HCT116 (cell line): Measurements from ENCODE around the gene SPOCD1. TPM values are rescaled to one million over a fixed set of nuclear protein-coding genes. Genes with fewer than 3 reads are reported as not detected.
A peak's percentile ranks its signal among the peaks of the same experiment; 100 is the strongest.

Source experiments
- ATAC-seq: fragments of 200-7000 bp; cut with Tn5 transposase; 2 replicates; pipeline ENCODE4 v1.9.1; 2020; ENCODE audit warnings: mild to moderate bottlenecking, moderate library complexity
- BruUV-seq: library from RNA; stranded (reverse); fragments of 400-500 nt; replicated peaks from 2 replicates; lab custom pipeline; 2021; lab: Mats Ljungman, UMichigan
- CTCF ChIA-PET: fragments of 300-600 bp; sonication (Branson Sonifier 250); formaldehyde crosslinking; loops from one replicate; lab custom pipeline; 2021; ENCODE audit warnings: antibody characterized with exemption; lab: Charles Lee
- POLR2A ChIA-PET: fragments of 300-600, 350-600 bp; sonication (Branson Sonifier 250); formaldehyde crosslinking; loops from one replicate; lab custom pipeline; 2021; ENCODE audit warnings: antibody characterized with exemption; lab: Charles Lee
- RAD21 ChIA-PET, 2 experiments: fragments of 300-600 bp; sonication (Branson Sonifier 250); formaldehyde crosslinking; loops; one replicate each; lab custom pipeline; 2023; ENCODE audit warnings: low total read pairs in 2 of 2; ENCODE audit not compliant: uncharacterized antibody in 2 of 2, unreplicated experiment in 2 of 2, low non-redundant PET in 1 of 2; lab: Charles Lee
- DNase-seq: peaks from one replicate; pipeline ENCODE4 v3.0.0-alpha.2; 2010; ENCODE audit warnings: low read depth, low spot score
- H2AFZ ChIP-seq: fragments of 200-600 bp; shearing (Covaris generic), sonication (generic); 2 replicates; pipeline ENCODE4 v1.6.1; 2017; ENCODE audit warnings: low read depth, mixed run types, mixed read lengths, antibody characterized with exemption, low read length; ENCODE audit not compliant: poor library complexity, severe bottlenecking
- H3K27ac ChIP-seq: 2 replicates; pipeline ENCODE4 v1.5.1; 2012; ENCODE audit warnings: low read depth, low read length
- H3K27me3 ChIP-seq: fragments of 200-600 bp; sonication (generic); 2 replicates; pipeline ENCODE4 v1.6.1; 2016; ENCODE audit warnings: mixed run types, low read length, mixed read lengths; ENCODE audit not compliant: insufficient read depth
- H3K36me3 ChIP-seq, 2 experiments: fragments of 200-500 bp in 1 of 2; fragments of 200-600 bp in 1 of 2; sonication (Bioruptor generic) in 1 of 2; sonication (generic) in 1 of 2; 2 replicates each; pipeline versions ENCODE4 v1.5.1 to v1.6.1; 2014 to 2016; ENCODE audit warnings: low read length in 2 of 2, inconsistent platforms in 1 of 2, mixed read lengths in 1 of 2, mixed run types in 1 of 2; ENCODE audit not compliant: insufficient read depth in 2 of 2, control insufficient read depth in 1 of 2
- H3K4me1 ChIP-seq, 2 experiments: fragments of 200-600 bp in 1 of 2; sonication (generic) in 1 of 2; 2 replicates each; pipeline versions ENCODE4 v1.5.1 to v1.6.1; 2012 to 2017; ENCODE audit warnings: low read length in 2 of 2, inconsistent platforms in 1 of 2, mild to moderate bottlenecking in 1 of 2, mixed read lengths in 1 of 2, mixed run types in 1 of 2, moderate library complexity in 1 of 2; ENCODE audit not compliant: insufficient read depth in 2 of 2, control insufficient read depth in 1 of 2
- H3K4me2 ChIP-seq: fragments of 200-600 bp; sonication (generic); 2 replicates; pipeline ENCODE4 v1.6.1; 2017; ENCODE audit warnings: mixed run types, low read length, mixed read lengths
- H3K4me3 ChIP-seq, 2 experiments: fragments of 200-600 bp in 1 of 2; sonication (generic) in 1 of 2; replicated peaks in 1 of 2; 2 replicates each; pipeline ENCODE4 v1.5.1; 2011 to 2016; ENCODE audit warnings: low read length in 2 of 2, control low read depth in 1 of 2, low read depth in 1 of 2, mild to moderate bottlenecking in 1 of 2, mixed read lengths in 1 of 2, mixed run types in 1 of 2
- H3K79me2 ChIP-seq: fragments of 200-600 bp; sonication (generic); 2 replicates; pipeline ENCODE4 v1.6.1; 2017; ENCODE audit warnings: mild to moderate bottlenecking, mixed run types, low read length, moderate library complexity, mixed read lengths; ENCODE audit not compliant: insufficient read depth
- H3K9ac ChIP-seq: fragments of 200-600 bp; sonication (generic); 2 replicates; pipeline ENCODE4 v1.6.1; 2016; ENCODE audit warnings: low read length, mixed read lengths
- H3K9me2 ChIP-seq: fragments of 200-600 bp; sonication (generic), shearing (Covaris generic); 2 replicates; pipeline ENCODE4 v1.6.1; 2017; ENCODE audit warnings: mixed run types, mild to moderate bottlenecking, moderate library complexity; ENCODE audit not compliant: insufficient read depth
- H3K9me3 ChIP-seq, 2 experiments: fragments of 200-500 bp in 1 of 2; fragments of 200-600 bp in 1 of 2; sonication (Bioruptor generic) in 1 of 2; sonication (generic) in 1 of 2; 2 replicates each; pipeline ENCODE4 v1.6.1; 2014 to 2017; ENCODE audit warnings: low read length in 2 of 2, mixed read lengths in 2 of 2, inconsistent platforms in 1 of 2, low read depth in 1 of 2, mild to moderate bottlenecking in 1 of 2, mixed run types in 1 of 2, moderate library complexity in 1 of 2; ENCODE audit not compliant: control insufficient read depth in 1 of 2, insufficient read depth in 1 of 2
- H4K20me1 ChIP-seq: fragments of 200-600 bp; sonication (generic), shearing (Covaris generic); 2 replicates; pipeline ENCODE4 v1.6.1; 2017; ENCODE audit warnings: mixed run types, mild to moderate bottlenecking, moderate library complexity; ENCODE audit not compliant: insufficient read depth
- CBX3 ChIP-seq: IDR thresholded peaks from 2 replicates; pipeline ENCODE4 v1.6.1; 2012; ENCODE audit warnings: low read depth
- CEBPB ChIP-seq: IDR thresholded peaks from 2 replicates; pipeline ENCODE4 v1.6.1; 2012; ENCODE audit warnings: low read depth
- ELF1 ChIP-seq: IDR thresholded peaks from 2 replicates; pipeline ENCODE4 v1.6.1; 2012; ENCODE audit warnings: low read depth, borderline replicate concordance
- EZH2 ChIP-seq: fragments of 200-600 bp; sonication (generic); IDR thresholded peaks from 2 replicates; pipeline ENCODE4 v1.6.1; 2017; ENCODE audit warnings: antibody characterized with exemption, mixed run types
- EZH2phosphoT487 ChIP-seq: fragments of 200-600 bp; IDR thresholded peaks from 2 replicates; pipeline ENCODE4 v1.6.1; 2018; ENCODE audit warnings: antibody characterized with exemption, borderline replicate concordance
- JUND ChIP-seq: IDR thresholded peaks from 2 replicates; pipeline ENCODE4 v1.6.1; 2012
- POLR2A ChIP-seq: IDR thresholded peaks from 2 replicates; pipeline ENCODE4 v1.7.0; 2011; ENCODE audit warnings: borderline replicate concordance; ENCODE audit not compliant: insufficient read depth, insufficient read length; ENCODE audit errors: extremely low read depth
- POLR2AphosphoS5 ChIP-seq: IDR thresholded peaks from 2 replicates; pipeline ENCODE4 v1.6.1; 2011; ENCODE audit warnings: mild to moderate bottlenecking, low read depth, low read length, moderate library complexity
- REST ChIP-seq: IDR thresholded peaks from 2 replicates; pipeline ENCODE4 v1.6.1; 2012; ENCODE audit warnings: low read depth
- SIN3A ChIP-seq: IDR thresholded peaks from 2 replicates; pipeline ENCODE4 v1.6.1; 2012; ENCODE audit warnings: low read depth
- SRF ChIP-seq: IDR thresholded peaks from 2 replicates; pipeline ENCODE4 v1.6.1; 2012; ENCODE audit warnings: low read depth
- TCF7L2 ChIP-seq: IDR thresholded peaks from 2 replicates; pipeline ENCODE4 v1.7.0; 2011; ENCODE audit warnings: borderline replicate concordance, inconsistent platforms; ENCODE audit not compliant: insufficient read depth, insufficient read length; ENCODE audit errors: extremely low read depth
- ZNF274 ChIP-seq: fragments of 200-500 bp; sonication (Bioruptor generic); IDR thresholded peaks from 2 replicates; pipeline ENCODE4 v1.6.1; 2014; ENCODE audit warnings: mild to moderate bottlenecking, low read depth, low read length, inconsistent platforms
- intact Hi-C: fragments of 100-400 bp; cut with micrococcal nuclease; formaldehyde crosslinking; loops from 2 replicates; pipeline ENCODE4 v1.10.0; 2022
- total RNA-seq: library from RNA; stranded (reverse); gene quantifications from one replicate; pipeline ENCODE4 v1.2.1, GENCODE V29; 2021; ENCODE audit not compliant: unreplicated experiment
- TF ChIP-seq, protein P1 (sequence below): IDR thresholded peaks from 2 replicates; pipeline ENCODE4 v1.6.1; 2011; ENCODE audit warnings: mild to moderate bottlenecking, low read length, moderate library complexity; ENCODE audit not compliant: insufficient replicate concordance; ENCODE audit errors: extremely low read depth
- TF ChIP-seq, protein P2 (sequence below): IDR thresholded peaks from 2 replicates; pipeline ENCODE4 v1.6.1; 2012

The SPOCD1 gene
- total RNA-seq, 1 experiment from 2014 or later, result 5.0 TPM

GRCh38 chr1:31855038-31855845 is 39.4 kb upstream of the SPOCD1 start:
- no TSS peak for BruUV-seq
- no peak for ATAC-seq
- TF ChIP-seq ELF1, result no peak
- no peak for TF ChIP-seq REST
- TF ChIP-seq EZH2, result no peak
- no peak for TF ChIP-seq JUND
- no peak for TF ChIP-seq POLR2A
- TF ChIP-seq, all 23 proteins: peak for 0
- H3K9ac ChIP-seq, result no peak overlapping the region
- no peaks in the 10 kb centered on the region for H3K27me3 ChIP-seq
- no peaks in the 10 kb centered on the region for H4K20me1 ChIP-seq
- POLR2A ChIA-PET, result no interaction called here
- CTCF ChIA-PET, result no interaction called here
- H3K36me3 ChIP-seq, result no peaks in the 10 kb centered on the region
- H3K4me2 ChIP-seq, result no peak overlapping the region
- H2AFZ ChIP-seq, result peak overlapping the region; percentile 1
- H3K9me3 ChIP-seq, result no peaks in the 10 kb centered on the region
- no peaks in the 10 kb centered on the region for H3K9me2 ChIP-seq
- H3K4me3 ChIP-seq, result no peak overlapping the region
- no peak overlapping the region for H3K27ac ChIP-seq
- no peak for DNase-seq
- H3K4me1 ChIP-seq, result peaks cover 0 to 3% of the 10 kb centered on the region in 2 experiments; a peak in 1 of 4 replicates
- RAD21 ChIA-PET, result no interaction called here
- H3K79me2 ChIP-seq, result no peaks in the 10 kb centered on the region
- intact Hi-C loops, result no loop called here

DNA sequence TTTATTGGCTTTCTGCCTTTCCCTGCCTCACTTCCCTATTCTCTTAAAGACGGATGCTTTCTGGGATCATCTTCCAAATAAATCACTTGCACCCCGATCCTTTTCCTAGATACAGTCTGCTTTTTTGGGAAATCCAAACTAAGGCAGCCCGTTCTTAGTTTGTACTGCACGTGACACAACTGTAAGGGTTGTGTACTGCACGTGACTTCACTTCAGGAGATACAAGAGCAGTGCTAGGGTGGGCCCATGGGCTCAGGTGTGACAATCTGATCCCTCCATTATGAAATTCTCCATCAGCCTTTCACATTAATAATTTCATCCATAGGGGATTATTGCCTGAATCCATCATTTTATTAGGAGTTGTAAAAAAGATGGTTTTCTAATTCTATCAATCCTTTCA is 33.8 kb upstream of the SPOCD1 start:
- no TSS peak for BruUV-seq
- no peaks in the 10 kb centered on the region for H3K36me3 ChIP-seq
- no peaks in the 10 kb centered on the region for H3K9me3 ChIP-seq
- no peak overlapping the region for H3K4me2 ChIP-seq
- no peak overlapping the region for H2AFZ ChIP-seq
- CTCF ChIA-PET, result no interaction called here
- H3K27ac ChIP-seq, result no peak overlapping the region
- no peak for DNase-seq
- no peaks in the 10 kb centered on the region for H3K4me1 ChIP-seq
- H3K27me3 ChIP-seq, result no peaks in the 10 kb centered on the region
- POLR2A ChIA-PET, result no interaction called here
- H3K9me2 ChIP-seq, result no peaks in the 10 kb centered on the region
- RAD21 ChIA-PET, result no interaction called here
- intact Hi-C loops, result no loop called here
- H3K4me3 ChIP-seq, result no peak overlapping the region
- H4K20me1 ChIP-seq, result no peaks in the 10 kb centered on the region
- no peak for ATAC-seq
- no peak overlapping the region for H3K9ac ChIP-seq
- no peaks in the 10 kb centered on the region for H3K79me2 ChIP-seq
- TF ChIP-seq POLR2A, result no peak
- no peak for TF ChIP-seq ELF1
- TF ChIP-seq ZNF274, result no peak
- TF ChIP-seq POLR2AphosphoS5, result no peak
- TF ChIP-seq SIN3A, result no peak
- no peak for TF ChIP-seq EZH2
- TF ChIP-seq SRF, result no peak
- TF ChIP-seq CBX3, result no peak
- no peak for TF ChIP-seq EZH2phosphoT487
- TF ChIP-seq, protein P1, sequence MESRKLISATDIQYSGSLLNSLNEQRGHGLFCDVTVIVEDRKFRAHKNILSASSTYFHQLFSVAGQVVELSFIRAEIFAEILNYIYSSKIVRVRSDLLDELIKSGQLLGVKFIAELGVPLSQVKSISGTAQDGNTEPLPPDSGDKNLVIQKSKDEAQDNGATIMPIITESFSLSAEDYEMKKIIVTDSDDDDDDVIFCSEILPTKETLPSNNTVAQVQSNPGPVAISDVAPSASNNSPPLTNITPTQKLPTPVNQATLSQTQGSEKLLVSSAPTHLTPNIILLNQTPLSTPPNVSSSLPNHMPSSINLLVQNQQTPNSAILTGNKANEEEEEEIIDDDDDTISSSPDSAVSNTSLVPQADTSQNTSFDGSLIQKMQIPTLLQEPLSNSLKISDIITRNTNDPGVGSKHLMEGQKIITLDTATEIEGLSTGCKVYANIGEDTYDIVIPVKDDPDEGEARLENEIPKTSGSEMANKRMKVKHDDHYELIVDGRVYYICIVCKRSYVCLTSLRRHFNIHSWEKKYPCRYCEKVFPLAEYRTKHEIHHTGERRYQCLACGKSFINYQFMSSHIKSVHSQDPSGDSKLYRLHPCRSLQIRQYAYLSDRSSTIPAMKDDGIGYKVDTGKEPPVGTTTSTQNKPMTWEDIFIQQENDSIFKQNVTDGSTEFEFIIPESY, result no peak
- no peak for TF ChIP-seq JUND
- TF ChIP-seq CEBPB, result no peak
- no peak for TF ChIP-seq TCF7L2
- TF ChIP-seq, protein P2, sequence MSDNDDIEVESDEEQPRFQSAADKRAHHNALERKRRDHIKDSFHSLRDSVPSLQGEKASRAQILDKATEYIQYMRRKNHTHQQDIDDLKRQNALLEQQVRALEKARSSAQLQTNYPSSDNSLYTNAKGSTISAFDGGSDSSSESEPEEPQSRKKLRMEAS, result no peak
